HG02642 (cell line): ENCODE data around the gene DEFB124.
"Not testable (repeated sequence)": the region's sequence is repeated elsewhere in the genome, so short reads cannot be mapped to it uniquely, and the experiment has no call there.

Experiments used
- ATAC-seq: cut with Tn5 transposase; IDR thresholded peaks from one replicate; pipeline ENCODE4 v1.9.1; 2021; ENCODE audit warnings: mild to moderate bottlenecking; ENCODE audit not compliant: unreplicated experiment, poor library complexity

DEFB124 gene

GRCh38 chr20:31490752-31491151 lies 15.8 kb upstream of the DEFB124 start:
- ATAC-seq: no peak

GRCh38 chr20:31489152-31489551 lies 14.2 kb upstream of the DEFB124 start:
- no peak for ATAC-seq

GRCh38 chr20:31488115-31488514 lies 13.2 kb upstream of the DEFB124 start:
- no peak for ATAC-seq

- no peak for ATAC-seq
Measured at GRCh38 chr20:31485450-31486339, 10.8 kb upstream of the DEFB124 start.

GRCh38 chr20:31484001-31484400 lies 9.1 kb upstream of the DEFB124 start:
- no peak for ATAC-seq

- ATAC-seq: no peak
Measured at GRCh38 chr20:31476643-31477215, 1.8 kb upstream of the DEFB124 start.

- no peak for ATAC-seq
Measured at GRCh38 chr20:31476294-31476585, 1.3 kb upstream of the DEFB124 start.

- ATAC-seq: no peak
Measured at GRCh38 chr20:31475472-31476293, 756 bp upstream of the DEFB124 start.

GRCh38 chr20:31474097-31474436 lies 860 bp downstream of the DEFB124 start:
- ATAC-seq: peak; percentile 68

GRCh38 chr20:31473331-31474096 lies 1.4 kb downstream of the DEFB124 start:
- peak; percentile 17 for ATAC-seq

GRCh38 chr20:31472395-31473330 lies 2.3 kb downstream of the DEFB124 start:
- no peak for ATAC-seq

GRCh38 chr20:31470946-31471345 lies 4.0 kb downstream of the DEFB124 start:
- not testable (repeated sequence) for ATAC-seq

GRCh38 chr20:31454361-31454760 lies 20.6 kb downstream of the DEFB124 start:
- ATAC-seq: no peak

- no peak for ATAC-seq
Measured at GRCh38 chr20:31452575-31452974, 22.4 kb downstream of the DEFB124 start.

GRCh38 chr20:31449511-31450414 lies 25.2 kb downstream of the DEFB124 start:
- no peak for ATAC-seq

- no peak for ATAC-seq
Measured at GRCh38 chr20:31446084-31446819, 28.7 kb downstream of the DEFB124 start.

GRCh38 chr20:31440012-31440659 lies 34.8 kb downstream of the DEFB124 start, which contains the start of gene DEFB123:
DEFB123 (plus strand) TSS chr20:31440632; CDS start chr20:31440699, 67 bp downstream.
- no peak for ATAC-seq
